ENCODE measurements around the gene SRBD1.

Gene SRBD1

GRCh38 chr2:45634223-45634622, 23.2 kb upstream of the SRBD1 start:
- H3K4me3 ChIP-seq (ENCODE audit: low read depth, low read length): no peak overlapping the region
- DNase-seq (ENCODE audit: low read depth): no peak
- TF ChIP-seq, protein P1, sequence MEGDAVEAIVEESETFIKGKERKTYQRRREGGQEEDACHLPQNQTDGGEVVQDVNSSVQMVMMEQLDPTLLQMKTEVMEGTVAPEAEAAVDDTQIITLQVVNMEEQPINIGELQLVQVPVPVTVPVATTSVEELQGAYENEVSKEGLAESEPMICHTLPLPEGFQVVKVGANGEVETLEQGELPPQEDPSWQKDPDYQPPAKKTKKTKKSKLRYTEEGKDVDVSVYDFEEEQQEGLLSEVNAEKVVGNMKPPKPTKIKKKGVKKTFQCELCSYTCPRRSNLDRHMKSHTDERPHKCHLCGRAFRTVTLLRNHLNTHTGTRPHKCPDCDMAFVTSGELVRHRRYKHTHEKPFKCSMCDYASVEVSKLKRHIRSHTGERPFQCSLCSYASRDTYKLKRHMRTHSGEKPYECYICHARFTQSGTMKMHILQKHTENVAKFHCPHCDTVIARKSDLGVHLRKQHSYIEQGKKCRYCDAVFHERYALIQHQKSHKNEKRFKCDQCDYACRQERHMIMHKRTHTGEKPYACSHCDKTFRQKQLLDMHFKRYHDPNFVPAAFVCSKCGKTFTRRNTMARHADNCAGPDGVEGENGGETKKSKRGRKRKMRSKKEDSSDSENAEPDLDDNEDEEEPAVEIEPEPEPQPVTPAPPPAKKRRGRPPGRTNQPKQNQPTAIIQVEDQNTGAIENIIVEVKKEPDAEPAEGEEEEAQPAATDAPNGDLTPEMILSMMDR (IDR thresholded peaks at IDR 0.05; ENCODE audit: insufficient read depth, low read depth, low read length, missing control alignments): no peak

DNA sequence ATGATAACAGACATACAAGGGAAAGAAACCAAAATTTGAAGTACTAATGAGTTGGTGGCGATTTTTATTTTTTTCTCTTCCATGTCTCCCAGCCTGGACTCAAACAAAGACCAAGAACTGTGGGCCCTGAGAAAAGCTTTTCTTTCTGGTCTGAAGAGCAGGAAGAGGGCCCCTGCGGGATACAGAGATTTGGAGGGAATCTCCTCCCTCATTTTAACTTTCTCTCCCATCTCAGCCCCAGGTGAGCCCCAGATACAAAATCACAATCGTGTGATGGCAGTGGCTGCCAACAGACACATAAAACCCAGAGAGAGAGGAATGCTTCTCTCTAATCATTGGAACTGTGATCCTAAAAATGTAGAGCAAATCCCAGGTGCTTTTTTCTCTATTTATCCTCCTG, 20.9 kb upstream of the SRBD1 start:
- no peak for DNase-seq (ENCODE audit: low read depth)
- no peak overlapping the region for H3K4me3 ChIP-seq (ENCODE audit: low read depth, low read length)
- TF ChIP-seq, protein P1 (IDR thresholded peaks at IDR 0.05; ENCODE audit: insufficient read depth, low read depth, low read length, missing control alignments): no peak

GRCh38 chr2:45631319-45631718, 20.3 kb upstream of the SRBD1 start:
- TF ChIP-seq, protein P1 (IDR thresholded peaks at IDR 0.05; ENCODE audit: insufficient read depth, low read depth, low read length, missing control alignments): no peak
- H3K4me3 ChIP-seq (ENCODE audit: low read depth, low read length): no peak overlapping the region
- no peak for DNase-seq (ENCODE audit: low read depth)

DNA sequence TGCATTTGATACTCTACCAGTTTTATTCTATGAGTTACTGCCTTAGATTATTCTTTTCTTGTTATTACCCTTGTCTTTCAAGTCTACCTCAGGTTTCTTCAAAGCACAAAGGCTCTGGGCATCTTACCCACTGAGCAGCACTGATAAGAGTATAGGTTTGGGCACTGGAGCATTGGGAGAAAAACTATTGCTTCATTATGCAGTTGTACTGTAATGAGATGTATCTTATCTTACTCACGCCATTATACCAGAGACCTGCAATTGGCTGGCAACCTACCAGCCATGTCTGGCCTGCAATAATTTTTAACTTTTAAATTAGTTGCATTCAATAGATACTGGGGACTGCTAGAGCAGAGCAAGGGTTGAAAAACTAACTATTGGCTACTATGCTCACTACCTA, 18.9 kb upstream of the SRBD1 start:
- H3K4me3 ChIP-seq (ENCODE audit: low read depth, low read length): no peak overlapping the region
- TF ChIP-seq, protein P1 (IDR thresholded peaks at IDR 0.05; ENCODE audit: insufficient read depth, low read depth, low read length, missing control alignments): no peak
- no peak for DNase-seq (ENCODE audit: low read depth)

DNA sequence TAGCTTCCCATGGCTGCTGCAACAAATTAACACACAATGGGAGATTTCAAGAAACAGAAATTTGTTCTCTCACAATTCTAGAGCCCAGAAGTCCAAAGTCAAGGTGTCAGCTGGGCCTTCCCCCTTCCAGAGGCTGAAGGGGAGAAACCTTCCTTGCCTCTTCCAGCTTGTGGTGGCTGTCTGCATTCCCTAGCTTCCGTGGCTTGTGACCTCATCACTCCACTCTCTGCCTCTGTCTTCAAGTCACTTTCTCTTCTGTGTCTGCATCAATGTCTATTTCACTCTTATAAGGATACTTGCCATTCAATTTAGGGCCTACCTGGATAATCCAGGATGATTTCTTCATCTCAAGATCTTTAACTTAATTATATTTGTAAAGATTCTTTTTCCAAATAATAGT, 16.8 kb upstream of the SRBD1 start:
- TF ChIP-seq, protein P1 (IDR thresholded peaks at IDR 0.05; ENCODE audit: insufficient read depth, low read depth, low read length, missing control alignments): no peak
- H3K4me3 ChIP-seq (ENCODE audit: low read depth, low read length): no peak overlapping the region
- no peak for DNase-seq (ENCODE audit: low read depth)

GRCh38 chr2:45626387-45627221, 15.5 kb upstream of the SRBD1 start:
- no peak overlapping the region for H3K4me3 ChIP-seq (ENCODE audit: low read depth, low read length)
- TF ChIP-seq, protein P1 (IDR thresholded peaks at IDR 0.05; ENCODE audit: insufficient read depth, low read depth, low read length, missing control alignments): no peak
- DNase-seq (ENCODE audit: low read depth): no peak

DNA sequence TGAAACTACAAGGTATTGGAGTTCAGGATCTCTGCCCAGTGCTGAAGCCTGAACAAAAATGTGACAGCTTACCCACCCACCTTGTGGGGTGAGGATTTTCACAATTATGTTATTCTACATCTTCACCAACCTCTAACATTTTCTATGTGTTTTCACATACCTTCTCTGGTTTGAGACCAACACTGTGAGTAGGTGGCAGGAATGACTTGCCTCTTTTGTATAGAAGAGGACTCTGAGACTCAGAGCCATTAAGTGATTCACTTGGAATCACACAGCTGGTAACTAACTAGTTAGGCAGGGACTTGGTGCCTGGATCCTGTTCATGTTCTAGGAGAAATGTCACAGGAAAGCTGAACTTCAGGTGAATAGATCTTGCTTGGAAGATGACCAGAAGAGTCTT, 14.8 kb upstream of the SRBD1 start:
- H3K4me3 ChIP-seq (ENCODE audit: low read depth, low read length): no peak overlapping the region
- DNase-seq (ENCODE audit: low read depth): no peak
- TF ChIP-seq, protein P1 (IDR thresholded peaks at IDR 0.05; ENCODE audit: insufficient read depth, low read depth, low read length, missing control alignments): no peak

All from GM12865 (cell line).